Left ventricle myocardium superior (tissue), 1 donor: ENCODE results near the gene OR4D1. TPM values are rescaled to one million over a fixed set of nuclear protein-coding genes. Genes with fewer than 3 reads are reported as not detected.

Source experiments
- ATAC-seq: fragments of 200-7000 bp; cut with Tn5 transposase; one replicate; pipeline ENCODE4 v1.9.1; 2020; ENCODE audit warnings: mild to moderate bottlenecking, moderate library complexity
- DNase-seq: peaks from one replicate; pipeline ENCODE4 v3.0.0-alpha.2; 2020
- intact Hi-C: fragments of 100-400 bp; cut with micrococcal nuclease; formaldehyde crosslinking; loops from one replicate; pipeline ENCODE4 v1.11.0; 2022
- total RNA-seq: library from RNA; stranded (reverse); fragmentation: NEBNext Ultra II Directional; extraction: Animal tissue kit (Norgen Biotek cat#: 25700); gene quantifications from one replicate; pipeline ENCODE4 v1.2.1, GENCODE V29; 2021
- donor health status: DM: no; HTN: yes; CAD: no; lungs with severe emphysema.

The OR4D1 gene
- total RNA-seq, 1 donor from 2014 or later: not detected

- intact Hi-C loops: no loop called here
- DNase-seq (no peak), ATAC-seq (no peak)
These were observed 39.5 kb downstream of the OR4D1 start for GRCh38 chr17:58187675-58188074.

GRCh38 chr17:58189436-58190146, 41.4 kb downstream of the OR4D1 start:
- DNase-seq (peak; percentile 52), ATAC-seq (peak; percentile 59)
- intact Hi-C loops: no loop called here

DNA sequence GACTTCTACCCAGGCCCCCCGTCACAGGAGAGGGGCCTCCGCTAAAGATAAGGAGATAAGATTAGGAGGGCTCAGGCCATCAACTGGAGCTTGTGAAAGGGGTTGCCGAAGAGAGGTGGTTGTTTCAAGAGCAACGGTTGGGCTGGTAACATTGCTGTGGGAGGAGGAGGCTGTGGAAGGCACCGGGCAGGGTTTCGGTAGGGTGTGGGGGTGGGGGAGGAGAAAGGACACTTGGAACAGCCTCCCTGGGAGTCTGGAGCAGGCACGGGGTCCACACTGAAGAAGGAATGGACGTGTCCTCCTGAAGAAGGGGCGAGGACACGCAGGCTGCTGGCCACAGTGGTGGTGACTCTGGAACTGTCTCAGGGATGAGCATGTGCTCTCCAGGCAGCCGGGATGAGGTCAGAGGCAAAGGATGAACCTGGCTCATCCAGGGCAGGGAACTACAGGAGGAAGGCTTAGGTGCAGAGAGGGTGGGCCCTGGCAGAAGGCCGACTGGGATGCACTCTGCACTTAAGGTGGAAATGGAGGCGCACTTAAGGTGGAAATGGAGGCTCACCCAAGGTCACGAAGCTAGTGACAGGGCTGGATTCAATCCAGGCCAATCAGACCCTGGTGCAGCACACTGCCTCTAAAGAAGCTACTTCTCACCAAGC, 43.2 kb downstream of the OR4D1 start:
- ATAC-seq (no peak), DNase-seq (no peak)
- intact Hi-C loops: no loop called here

GRCh38 chr17:58192612-58193011, 44.4 kb downstream of the OR4D1 start, which contains the start of gene EPX:
Gene EPX (plus strand): TSS chr17:58192726. CDS start chr17:58192847, 121 bp downstream.
- intact Hi-C loops: no loop called here
- DNase-seq: no peak
- ATAC-seq: no peak

DNA sequence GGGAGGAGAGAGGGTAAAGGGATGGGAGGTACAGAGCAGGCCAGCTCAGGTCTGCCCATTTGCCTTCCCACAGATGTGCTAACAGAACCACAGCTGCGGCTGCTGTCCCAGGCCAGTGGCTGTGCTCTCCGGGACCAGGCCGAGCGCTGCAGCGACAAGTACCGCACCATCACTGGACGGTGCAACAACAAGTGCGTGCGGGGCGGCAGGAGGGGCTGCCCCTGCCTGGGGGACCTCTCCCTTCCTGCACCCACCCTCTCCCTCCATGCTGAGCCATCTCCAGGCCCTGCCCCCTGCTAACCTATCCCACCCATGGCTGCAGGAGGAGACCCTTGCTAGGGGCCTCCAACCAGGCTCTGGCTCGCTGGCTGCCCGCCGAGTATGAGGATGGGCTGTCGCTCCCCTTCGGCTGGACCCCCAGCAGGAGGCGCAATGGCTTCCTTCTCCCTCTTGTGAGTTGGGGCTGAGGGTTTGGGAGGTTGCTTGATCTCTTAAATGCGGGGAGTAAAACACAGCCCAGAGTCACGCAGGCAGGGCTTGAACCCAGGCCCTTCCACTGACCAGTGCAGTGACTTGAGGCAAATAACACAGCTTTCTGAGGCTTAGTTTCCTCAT, 45.6 kb downstream of the OR4D1 start:
- ATAC-seq: no peak
- no peak for DNase-seq
- intact Hi-C loops: no loop called here

DNA sequence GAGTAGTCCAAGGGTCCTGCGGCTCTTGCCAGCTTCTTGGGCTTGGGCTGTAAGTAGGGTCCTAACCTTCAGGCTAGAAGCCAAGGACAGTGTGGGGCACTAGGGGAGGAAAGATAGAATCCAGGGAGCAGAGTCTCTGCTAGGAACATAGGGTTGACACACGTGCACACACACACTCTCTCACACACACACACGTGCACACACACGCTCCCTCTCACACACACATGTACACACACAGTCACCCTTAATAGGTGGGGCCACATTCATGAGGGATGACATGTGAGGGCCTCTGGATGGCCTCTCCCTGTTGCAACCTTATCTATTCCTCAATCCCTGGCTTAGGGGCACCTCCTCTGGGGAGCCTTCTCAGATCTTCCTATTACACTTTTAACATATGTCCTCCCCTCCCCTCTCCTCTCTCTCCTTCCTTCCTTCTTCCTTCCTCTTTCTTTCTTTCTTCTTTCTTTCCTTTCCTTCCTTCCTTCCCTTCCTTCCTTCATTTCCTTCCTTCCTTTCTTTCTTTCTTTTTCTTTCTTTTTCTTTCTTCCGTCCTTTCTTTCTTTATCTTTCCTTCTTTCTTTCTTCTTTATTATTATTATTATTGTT, 47.4 kb downstream of the OR4D1 start:
- DNase-seq (no peak), ATAC-seq (no peak)
- intact Hi-C loops: no loop called here

DNA sequence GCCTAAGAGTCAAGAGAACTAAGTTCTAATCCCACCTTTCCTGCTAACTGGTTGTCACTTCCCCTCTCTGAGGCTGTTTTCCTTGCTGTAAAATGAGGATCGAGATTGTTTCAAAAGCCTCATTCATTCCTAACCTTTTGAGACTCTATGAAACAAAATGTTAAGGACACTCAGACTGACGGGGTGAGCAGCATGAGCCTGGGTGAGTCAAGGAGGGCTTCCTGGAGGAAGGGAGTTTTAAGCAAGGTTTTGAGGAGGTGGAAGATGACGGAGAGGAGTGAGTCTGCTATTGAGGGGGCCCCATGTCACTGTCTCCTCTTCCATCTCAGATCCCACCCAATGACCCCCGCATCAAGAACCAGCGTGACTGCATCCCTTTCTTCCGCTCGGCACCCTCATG, 48.4 kb downstream of the OR4D1 start:
- ATAC-seq (no peak), DNase-seq (no peak)
- intact Hi-C loops: no loop called here

GRCh38 chr17:58200024-58200633, 51.9 kb downstream of the OR4D1 start:
- ATAC-seq (peak; percentile 59), DNase-seq (peak; percentile 57)
- intact Hi-C loops: no loop called here

DNA sequence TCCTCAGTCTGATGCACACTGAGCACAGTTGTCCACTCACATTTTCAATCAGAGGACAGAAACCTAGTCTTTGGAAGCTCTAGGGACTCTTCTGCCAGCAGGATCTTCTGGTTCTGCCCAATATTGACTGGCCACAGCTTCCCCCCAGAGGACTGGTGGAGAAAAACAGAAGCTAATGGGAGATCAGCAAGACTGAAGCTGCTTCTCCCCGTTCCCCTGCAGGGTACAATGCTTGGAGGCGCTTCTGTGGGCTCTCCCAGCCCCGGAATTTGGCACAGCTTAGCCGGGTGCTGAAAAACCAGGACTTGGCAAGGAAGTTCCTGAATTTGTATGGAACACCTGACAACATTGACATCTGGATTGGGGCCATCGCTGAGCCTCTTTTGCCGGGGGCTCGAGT, 54.7 kb downstream of the OR4D1 start:
- no peak for ATAC-seq
- intact Hi-C loops: no loop called here
- no peak for DNase-seq

- ATAC-seq (no peak), DNase-seq (no peak)
- intact Hi-C loops: no loop called here
These were observed 56.6 kb downstream of the OR4D1 start for GRCh38 chr17:58204796-58205195.

DNA sequence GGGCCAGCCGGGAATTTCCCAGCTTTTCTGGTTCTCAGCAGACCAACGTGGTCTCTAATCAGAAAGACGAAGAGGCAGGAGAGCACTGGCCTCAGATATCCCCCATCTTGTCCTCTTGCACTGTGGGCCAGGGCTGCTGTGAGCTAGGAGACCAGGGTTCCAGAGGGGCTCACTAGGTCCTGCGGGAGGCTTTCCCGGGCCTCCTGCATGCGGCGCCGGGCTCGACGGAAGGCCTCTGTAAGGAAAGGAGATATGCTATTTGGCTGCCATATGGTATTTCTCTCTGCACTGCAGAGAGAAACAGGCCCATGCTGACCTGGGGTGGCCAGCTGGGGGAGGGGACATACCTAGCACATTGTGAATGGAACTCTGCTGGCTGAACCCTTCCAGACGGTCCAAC, 57.8 kb downstream of the OR4D1 start:
- intact Hi-C loops: no loop called here
- DNase-seq (no peak), ATAC-seq (no peak)

GRCh38 chr17:58207451-58207850, 59.3 kb downstream of the OR4D1 start:
- intact Hi-C loops: no loop called here
- ATAC-seq (no peak), DNase-seq (no peak)

- ATAC-seq: no peak
- no peak for DNase-seq
- intact Hi-C loops: no loop called here
These were observed 60.2 kb downstream of the OR4D1 start for GRCh38 chr17:58208344-58208743.

Other genes starting within 250 kb of the OR4D1 start
- gene CUEDC1, start 193.0 kb upstream of the OR4D1 start, total RNA-seq: 55.0 TPM
- gene VEZF1, start 160.1 kb upstream of the OR4D1 start, total RNA-seq: 77.6 TPM
- 98.1 TPM for gene SRSF1, start 141.1 kb upstream of the OR4D1 start, total RNA-seq
- gene DYNLL2, start 65.0 kb upstream of the OR4D1 start, total RNA-seq: 80.5 TPM
- not detected for gene OR4D2, start 18.6 kb downstream of the OR4D1 start, total RNA-seq
- gene EPX, start 44.3 kb downstream of the OR4D1 start, total RNA-seq: not detected
- 10.1 TPM for gene MKS1, start 70.9 kb downstream of the OR4D1 start, total RNA-seq
- gene LPO, start 90.2 kb downstream of the OR4D1 start, total RNA-seq: not detected
- 0.42 TPM for gene MPO, start 132.6 kb downstream of the OR4D1 start, total RNA-seq
- 18.8 TPM for gene TSPOAP1, start 180.4 kb downstream of the OR4D1 start, total RNA-seq
- gene SUPT4H1, start 203.8 kb downstream of the OR4D1 start, total RNA-seq: 62.2 TPM